GM23338 (cell line): ENCODE results near the gene GRIN3B. TPM values are rescaled to one million over a fixed set of nuclear protein-coding genes. Genes with fewer than 3 reads are reported as not detected.

Experiments
- ATAC-seq: fragments of 200-7000 bp; cut with Tn5 transposase; 3 replicates; pipeline ENCODE4 v1.9.1; 2020
- DNase-seq: peaks from one replicate; pipeline ENCODE4 v3.0.0-alpha.2; 2015; ENCODE audit warnings: low spot score
- H2AFZ ChIP-seq: fragments of 200-600 bp; sonication (generic); 2 replicates; pipeline ENCODE4 v1.8.0; 2016; ENCODE audit warnings: antibody characterized with exemption, mild to moderate bottlenecking, moderate library complexity
- H3F3A ChIP-seq: fragments of 200-600 bp; sonication (generic); replicated peaks from 2 replicates; pipeline ENCODE4 v1.8.0; 2017; ENCODE audit warnings: antibody characterized with exemption, mixed run types, low read depth
- H3K27ac ChIP-seq: fragments of 200-600 bp; sonication (generic); 2 replicates; pipeline ENCODE4 v1.6.1; 2016; ENCODE audit warnings: low read depth
- H3K27me3 ChIP-seq: fragments of 200-600 bp; sonication (generic); 2 replicates; pipeline ENCODE4 v1.8.0; 2016; ENCODE audit warnings: mild to moderate bottlenecking, mixed run types, moderate library complexity; ENCODE audit not compliant: insufficient read depth
- H3K36me3 ChIP-seq: fragments of 200-600 bp; sonication (generic); 2 replicates; pipeline ENCODE4 v1.8.0; 2016; ENCODE audit warnings: mild to moderate bottlenecking; ENCODE audit not compliant: insufficient read depth
- H3K4me1 ChIP-seq: fragments of 200-600 bp; sonication (generic); 2 replicates; pipeline ENCODE4 v1.8.0; 2016; ENCODE audit warnings: mild to moderate bottlenecking, moderate library complexity; ENCODE audit not compliant: insufficient read depth
- H3K4me2 ChIP-seq: fragments of 200-600 bp; sonication (generic); 2 replicates; pipeline ENCODE4 v1.7.1; 2017; ENCODE audit warnings: mixed run types
- H3K4me3 ChIP-seq: fragments of 200-600 bp; sonication (generic); 2 replicates; pipeline ENCODE4 v1.6.1; 2016; ENCODE audit warnings: mixed run types
- H3K79me2 ChIP-seq: fragments of 200-600 bp; sonication (generic); replicated peaks from 2 replicates; pipeline ENCODE4 v1.8.0; 2017; ENCODE audit warnings: mild to moderate bottlenecking; ENCODE audit not compliant: insufficient read depth
- H3K9me2 ChIP-seq: fragments of 200-600 bp; sonication (generic); 2 replicates; pipeline ENCODE4 v1.8.0; 2017; ENCODE audit not compliant: insufficient read depth
- H4K20me1 ChIP-seq: fragments of 200-600 bp; sonication (generic); replicated peaks from 2 replicates; pipeline ENCODE4 v1.8.0; 2017; ENCODE audit warnings: mild to moderate bottlenecking; ENCODE audit not compliant: insufficient read depth
- H3K27ac Mint-ChIP-seq: 2 replicates; pipeline ENCODE4 v1.8.0; 2020; ENCODE audit warnings: inconsistent platforms, mild to moderate bottlenecking, moderate library complexity, mixed read lengths
- H3K27me3 Mint-ChIP-seq: 3 replicates; pipeline ENCODE4 v1.8.0; 2022; ENCODE audit warnings: low read depth, mild to moderate bottlenecking, moderate library complexity, mixed read lengths, inconsistent platforms; ENCODE audit not compliant: insufficient read depth, poor library complexity
- H3K36me3 Mint-ChIP-seq: 3 replicates; pipeline ENCODE4 v1.8.0; 2021; ENCODE audit warnings: low read depth, mild to moderate bottlenecking, inconsistent platforms, moderate library complexity, mixed read lengths
- H3K4me1 Mint-ChIP-seq: 3 replicates; pipeline ENCODE4 v1.8.0; 2020; ENCODE audit warnings: mild to moderate bottlenecking, inconsistent platforms, mixed read lengths
- H3K4me3 Mint-ChIP-seq: 3 replicates; pipeline ENCODE4 v1.8.0; 2021; ENCODE audit warnings: moderate library complexity, mild to moderate bottlenecking, inconsistent platforms, mixed read lengths
- H3K9me3 Mint-ChIP-seq: 3 replicates; pipeline ENCODE4 v1.8.0; 2020; ENCODE audit warnings: moderate library complexity, mild to moderate bottlenecking, inconsistent platforms, mixed read lengths
- CREB1 ChIP-seq: fragments of 250-450 bp; sonication (Bioruptor Pico); IDR thresholded peaks from 2 replicates; pipeline ENCODE4 v1.5.0; 2020; ENCODE audit warnings: low read depth, mild to moderate bottlenecking, moderate library complexity
- CTCF ChIP-seq, 2 experiments: fragments of 200-600 bp in 1 of 2; sonication (generic) in 1 of 2; conservative IDR thresholded peaks; 2 replicates each; pipeline versions ENCODE4 v1.5.1 to v1.6.1; 2016 to 2017; ENCODE audit warnings: antibody characterized with exemption in 2 of 2, low read depth in 2 of 2, mild to moderate bottlenecking in 2 of 2, moderate library complexity in 1 of 2
- JUNB ChIP-seq: IDR thresholded peaks from one replicate; pipeline ENCODE4 v1.6.1; 2016; ENCODE audit warnings: antibody characterized with exemption; ENCODE audit not compliant: unreplicated experiment
- NANOG ChIP-seq: IDR thresholded peaks from 2 replicates; pipeline ENCODE4 v1.6.1; 2016; ENCODE audit warnings: antibody characterized with exemption, borderline replicate concordance
- STAT1 ChIP-seq: IDR thresholded peaks from one replicate; pipeline ENCODE4 v1.6.1; 2016; ENCODE audit warnings: antibody characterized with exemption; ENCODE audit not compliant: unreplicated experiment
- ZNF114 ChIP-seq: fragments of 250-450 bp; sonication (Bioruptor Pico); IDR thresholded peaks from 2 replicates; pipeline ENCODE4 v1.5.0; 2020; ENCODE audit warnings: mild to moderate bottlenecking, moderate library complexity
- ZNF331 ChIP-seq: fragments of 250-450 bp; sonication (Bioruptor Pico); IDR thresholded peaks from 2 replicates; pipeline ENCODE4 v1.5.0; 2020; ENCODE audit warnings: low read depth, mild to moderate bottlenecking, moderate library complexity
- polyA plus RNA-seq: library from polyadenylated mRNA; unstranded; fragments of >200 nt; fragmentation: Nextera tagmentation; extraction: Ambion mirVana; gene quantifications from 2 replicates; pipeline ENCODE4 v1.2.1, GENCODE V29; 2016
- total RNA-seq: library from RNA; depleted of rRNA; stranded (reverse); fragments of >200 nt; shearing (Covaris generic); gene quantifications from 2 replicates; pipeline ENCODE4 v1.2.3, GENCODE V29; 2014
- TF ChIP-seq, protein P1 (sequence below): IDR thresholded peaks from 2 replicates; pipeline ENCODE4 v1.6.1; 2016; ENCODE audit warnings: antibody characterized with exemption
- TF ChIP-seq, protein P2 (sequence below): fragments of 250-450 bp; sonication (Bioruptor Pico); IDR thresholded peaks from 2 replicates; pipeline ENCODE4 v1.5.0; 2020; ENCODE audit warnings: mild to moderate bottlenecking, moderate library complexity

GRIN3B gene
- total and polyA plus RNA-seq, 2 experiments from 2014 or later, result 0.11 to 2.8 TPM

DNA sequence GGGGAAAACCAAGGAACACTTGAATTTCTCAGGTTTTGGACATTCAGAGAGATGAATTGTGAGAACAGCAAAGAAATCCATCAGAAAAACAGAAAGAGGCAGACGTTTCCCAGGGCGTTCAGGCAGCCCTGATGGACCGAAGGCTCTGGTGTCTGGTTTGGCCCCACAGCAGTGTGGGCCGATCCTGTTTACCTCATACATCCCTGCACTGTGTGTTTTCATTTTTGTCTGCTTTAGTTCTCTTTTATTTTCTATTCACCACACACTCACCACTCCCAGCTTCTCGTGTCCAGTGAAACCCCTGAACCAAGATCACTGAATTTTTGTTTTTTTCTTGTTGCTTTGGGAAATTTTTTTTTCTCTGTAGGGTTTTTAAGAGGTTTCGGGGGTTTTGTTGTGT is 27.9 kb upstream of the GRIN3B start:
- ATAC-seq (no peak), DNase-seq (no peak)
- peaks cover 52% of the 10 kb centered on the region for H3K36me3 Mint-ChIP-seq
- H3K4me3 ChIP-seq, result no peak overlapping the region
- no peak overlapping the region for H3K27ac Mint-ChIP-seq
- no peaks in the 10 kb centered on the region for H3K9me2 ChIP-seq
- peaks cover 26% of the 10 kb centered on the region for H3K9me3 Mint-ChIP-seq
- no peaks in the 10 kb centered on the region for H4K20me1 ChIP-seq
- H3K4me1 Mint-ChIP-seq, result 0 out of 3 replicates have a peak, but pooled peaks cover 4% of the 10 kb centered on the region
- TF ChIP-seq NANOG, result no peak
- TF ChIP-seq CTCF (conservative IDR thresholded peaks at IDR 0.05; ENCODE audit: low read depth in 2 of 2), result no peak
- TF ChIP-seq CREB1, result no peak
- TF ChIP-seq ZNF114, result no peak
- H3K36me3 ChIP-seq, result peaks cover 29% of the 10 kb centered on the region
- no peak overlapping the region for H3K27ac ChIP-seq
- H3K27me3 ChIP-seq, result no peaks in the 10 kb centered on the region
- H3K4me3 Mint-ChIP-seq, result no peak overlapping the region; the same call in 2 of the 3 replicates
- H2AFZ ChIP-seq, result no peak overlapping the region
- peaks cover 6% of the 10 kb centered on the region; the same call in 1 of the 2 replicates for H3F3A ChIP-seq
- H3K27me3 Mint-ChIP-seq, result peaks cover 8% of the 10 kb centered on the region
- H3K4me1 ChIP-seq, result peaks cover 3% of the 10 kb centered on the region; the same call in 1 of the 2 replicates
- H3K79me2 ChIP-seq, result no peaks in the 10 kb centered on the region
- H3K4me2 ChIP-seq, result no peak overlapping the region

DNA sequence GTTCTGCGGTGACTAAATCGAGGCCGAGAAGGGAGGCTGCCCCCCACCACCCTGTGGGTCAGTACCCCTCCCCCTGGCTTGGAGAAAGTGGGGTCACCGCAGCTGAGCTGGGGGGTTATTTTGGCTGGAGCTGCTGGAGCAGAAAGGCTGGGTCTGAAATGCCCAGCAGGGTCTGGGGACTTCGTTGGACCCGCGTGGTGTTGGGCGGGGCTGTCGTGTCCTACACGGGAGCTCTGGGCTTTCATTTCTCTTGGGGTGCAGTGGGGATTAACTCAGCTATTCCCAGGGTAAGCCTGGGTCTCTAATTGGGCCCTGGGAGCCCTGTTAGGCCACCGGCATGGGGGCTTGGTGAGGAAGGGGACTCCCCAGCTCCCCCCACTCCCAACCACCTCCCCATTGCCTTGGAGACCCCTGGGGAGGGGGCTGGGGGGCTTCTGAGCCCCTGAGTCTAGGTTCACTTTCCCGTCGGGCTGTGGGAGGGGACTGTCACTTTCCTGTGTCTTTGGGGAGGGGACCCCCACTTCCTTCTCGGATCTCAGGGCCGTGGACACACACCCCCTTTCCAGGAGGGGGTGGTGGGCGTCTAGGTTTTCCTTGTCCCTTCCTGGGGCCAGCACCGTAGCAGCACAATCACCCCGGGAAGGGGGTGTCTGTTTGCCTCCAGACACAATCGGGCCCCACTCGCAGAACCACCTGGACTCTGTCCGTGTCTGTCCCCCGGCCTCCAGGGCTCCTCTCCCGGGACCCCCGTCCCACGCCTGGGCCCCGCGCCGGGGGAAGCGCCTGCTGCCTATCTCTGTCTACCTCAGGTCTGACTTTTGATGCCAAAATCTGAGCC is 26.3 kb upstream of the GRIN3B start:
- Histone ChIP-seq H2AFZ (no peak overlapping the region), H3K4me1 (peaks cover 3% of the 10 kb centered on the region; the same call in 1 of the 2 replicates), H3K4me3 (no peak overlapping the region), H3F3A (peaks cover 6% of the 10 kb centered on the region; the same call in 1 of the 2 replicates), H3K27ac (no peak overlapping the region), H3K79me2 (no peaks in the 10 kb centered on the region), H3K27me3 (no peaks in the 10 kb centered on the region), H3K4me2 (no peak overlapping the region), H3K9me2 (no peaks in the 10 kb centered on the region), H4K20me1 (no peaks in the 10 kb centered on the region), H3K36me3 (peaks cover 22% of the 10 kb centered on the region)
- H3K27ac Mint-ChIP-seq, result no peak overlapping the region
- DNase-seq, result no peak
- H3K4me1 Mint-ChIP-seq, result 0 out of 3 replicates have a peak, but pooled peaks cover 4% of the 10 kb centered on the region
- peaks cover 9% of the 10 kb centered on the region for H3K27me3 Mint-ChIP-seq
- no peak overlapping the region for H3K4me3 Mint-ChIP-seq
- no peak for ATAC-seq
- peaks cover 19% of the 10 kb centered on the region for H3K9me3 Mint-ChIP-seq
- peaks cover 35% of the 10 kb centered on the region for H3K36me3 Mint-ChIP-seq
- no peak for TF ChIP-seq STAT1
- TF ChIP-seq, protein P1, sequence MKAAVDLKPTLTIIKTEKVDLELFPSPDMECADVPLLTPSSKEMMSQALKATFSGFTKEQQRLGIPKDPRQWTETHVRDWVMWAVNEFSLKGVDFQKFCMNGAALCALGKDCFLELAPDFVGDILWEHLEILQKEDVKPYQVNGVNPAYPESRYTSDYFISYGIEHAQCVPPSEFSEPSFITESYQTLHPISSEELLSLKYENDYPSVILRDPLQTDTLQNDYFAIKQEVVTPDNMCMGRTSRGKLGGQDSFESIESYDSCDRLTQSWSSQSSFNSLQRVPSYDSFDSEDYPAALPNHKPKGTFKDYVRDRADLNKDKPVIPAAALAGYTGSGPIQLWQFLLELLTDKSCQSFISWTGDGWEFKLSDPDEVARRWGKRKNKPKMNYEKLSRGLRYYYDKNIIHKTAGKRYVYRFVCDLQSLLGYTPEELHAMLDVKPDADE, result no peak
- TF ChIP-seq CREB1, result no peak
- no peak for TF ChIP-seq ZNF331
- TF ChIP-seq, protein P2, sequence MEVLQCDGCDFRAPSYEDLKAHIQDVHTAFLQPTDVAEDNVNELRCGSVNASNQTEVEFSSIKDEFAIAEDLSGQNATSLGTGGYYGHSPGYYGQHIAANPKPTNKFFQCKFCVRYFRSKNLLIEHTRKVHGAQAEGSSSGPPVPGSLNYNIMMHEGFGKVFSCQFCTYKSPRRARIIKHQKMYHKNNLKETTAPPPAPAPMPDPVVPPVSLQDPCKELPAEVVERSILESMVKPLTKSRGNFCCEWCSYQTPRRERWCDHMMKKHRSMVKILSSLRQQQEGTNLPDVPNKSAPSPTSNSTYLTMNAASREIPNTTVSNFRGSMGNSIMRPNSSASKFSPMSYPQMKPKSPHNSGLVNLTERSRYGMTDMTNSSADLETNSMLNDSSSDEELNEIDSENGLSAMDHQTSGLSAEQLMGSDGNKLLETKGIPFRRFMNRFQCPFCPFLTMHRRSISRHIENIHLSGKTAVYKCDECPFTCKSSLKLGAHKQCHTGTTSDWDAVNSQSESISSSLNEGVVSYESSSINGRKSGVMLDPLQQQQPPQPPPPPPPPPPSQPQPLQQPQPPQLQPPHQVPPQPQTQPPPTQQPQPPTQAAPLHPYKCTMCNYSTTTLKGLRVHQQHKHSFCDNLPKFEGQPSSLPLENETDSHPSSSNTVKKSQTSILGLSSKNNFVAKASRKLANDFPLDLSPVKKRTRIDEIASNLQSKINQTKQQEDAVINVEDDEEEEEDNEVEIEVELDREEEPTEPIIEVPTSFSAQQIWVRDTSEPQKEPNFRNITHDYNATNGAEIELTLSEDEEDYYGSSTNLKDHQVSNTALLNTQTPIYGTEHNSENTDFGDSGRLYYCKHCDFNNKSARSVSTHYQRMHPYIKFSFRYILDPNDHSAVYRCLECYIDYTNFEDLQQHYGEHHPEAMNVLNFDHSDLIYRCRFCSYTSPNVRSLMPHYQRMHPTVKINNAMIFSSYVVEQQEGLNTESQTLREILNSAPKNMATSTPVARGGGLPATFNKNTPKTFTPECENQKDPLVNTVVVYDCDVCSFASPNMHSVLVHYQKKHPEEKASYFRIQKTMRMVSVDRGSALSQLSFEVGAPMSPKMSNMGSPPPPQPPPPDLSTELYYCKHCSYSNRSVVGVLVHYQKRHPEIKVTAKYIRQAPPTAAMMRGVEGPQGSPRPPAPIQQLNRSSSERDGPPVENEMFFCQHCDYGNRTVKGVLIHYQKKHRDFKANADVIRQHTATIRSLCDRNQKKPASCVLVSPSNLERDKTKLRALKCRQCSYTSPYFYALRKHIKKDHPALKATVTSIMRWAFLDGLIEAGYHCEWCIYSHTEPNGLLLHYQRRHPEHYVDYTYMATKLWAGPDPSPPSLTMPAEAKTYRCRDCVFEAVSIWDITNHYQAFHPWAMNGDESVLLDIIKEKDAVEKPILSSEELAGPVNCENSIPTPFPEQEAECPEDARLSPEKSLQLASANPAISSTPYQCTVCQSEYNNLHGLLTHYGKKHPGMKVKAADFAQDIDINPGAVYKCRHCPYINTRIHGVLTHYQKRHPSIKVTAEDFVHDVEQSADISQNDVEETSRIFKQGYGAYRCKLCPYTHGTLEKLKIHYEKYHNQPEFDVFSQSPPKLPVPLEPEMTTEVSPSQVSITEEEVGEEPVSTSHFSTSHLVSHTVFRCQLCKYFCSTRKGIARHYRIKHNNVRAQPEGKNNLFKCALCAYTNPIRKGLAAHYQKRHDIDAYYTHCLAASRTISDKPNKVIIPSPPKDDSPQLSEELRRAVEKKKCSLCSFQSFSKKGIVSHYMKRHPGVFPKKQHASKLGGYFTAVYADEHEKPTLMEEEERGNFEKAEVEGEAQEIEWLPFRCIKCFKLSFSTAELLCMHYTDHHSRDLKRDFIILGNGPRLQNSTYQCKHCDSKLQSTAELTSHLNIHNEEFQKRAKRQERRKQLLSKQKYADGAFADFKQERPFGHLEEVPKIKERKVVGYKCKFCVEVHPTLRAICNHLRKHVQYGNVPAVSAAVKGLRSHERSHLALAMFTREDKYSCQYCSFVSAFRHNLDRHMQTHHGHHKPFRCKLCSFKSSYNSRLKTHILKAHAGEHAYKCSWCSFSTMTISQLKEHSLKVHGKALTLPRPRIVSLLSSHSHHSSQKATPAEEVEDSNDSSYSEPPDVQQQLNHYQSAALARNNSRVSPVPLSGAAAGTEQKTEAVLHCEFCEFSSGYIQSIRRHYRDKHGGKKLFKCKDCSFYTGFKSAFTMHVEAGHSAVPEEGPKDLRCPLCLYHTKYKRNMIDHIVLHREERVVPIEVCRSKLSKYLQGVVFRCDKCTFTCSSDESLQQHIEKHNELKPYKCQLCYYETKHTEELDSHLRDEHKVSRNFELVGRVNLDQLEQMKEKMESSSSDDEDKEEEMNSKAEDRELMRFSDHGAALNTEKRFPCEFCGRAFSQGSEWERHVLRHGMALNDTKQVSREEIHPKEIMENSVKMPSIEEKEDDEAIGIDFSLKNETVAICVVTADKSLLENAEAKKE (CRISPR knock-in tag), result no peak
- no peak for TF ChIP-seq JUNB
- TF ChIP-seq ZNF114, result no peak
